ENCODE results near the gene DNASE1L2. TPM values are rescaled to one million over a fixed set of nuclear protein-coding genes. Genes with fewer than 3 reads are reported as not detected.

The DNASE1L2 gene
- total and polyA plus RNA-seq, 10 of the 15 experiments (the other 5 are each of a cell fraction or from before 2014, with no cell fraction given), result 0.06 to 1.5 (median 0.29) TPM

- WGBS (ENCODE audit: insufficient coverage, insufficient replicate concordance, low lambda C conversion rate, missing lambda C conversion rate), result under 1% methylated on average over 89 of the region's 93 CpGs
- no TSS peak for BruUV-seq (replicated peaks)
- intact Hi-C loops (cut with micrococcal nuclease; ENCODE audit: unreplicated experiment) (loop anchor here (5.0 kb wide), 1 partner anchor 47 kb away; the partner anchor contains the start of gene ECI1), in situ Hi-C loops (cut with MboI) (no loop called here)
- DNase-seq (ENCODE audit: low read depth, low spot score) (peak; percentile 45), FAIRE-seq (peak; percentile 80), ATAC-seq (peak; percentile 85)
- Histone ChIP-seq H3K9ac (ENCODE audit: control insufficient read depth, insufficient read depth, low read length) (peak within 1 kb of the TSS; percentile 78), H3K27ac (ENCODE audit: control insufficient read depth, insufficient read depth) (peak within 1 kb of the TSS; percentile 96), H3K79me2 (ENCODE audit: control insufficient read depth, insufficient read depth, low read length) (peaks cover 20% of the 10 kb centered on the region), H3K4me1 (ENCODE audit: control insufficient read depth, insufficient read depth, low read length) (peaks cover 6% of the 10 kb centered on the region; the same call in 1 of the 2 replicates), H2AFZ (ENCODE audit: control insufficient read depth, low read depth, low read length) (peak within 1 kb of the TSS; percentile 87), H3K27me3 (replicated peaks in 1 of 2; ENCODE audit: control insufficient read depth in 2 of 2, insufficient read depth in 2 of 2, low read length in 1 of 2) (no peaks in the 10 kb centered on the region), H3K9me3 (replicated peaks; ENCODE audit: control insufficient read depth, insufficient read depth, low read length) (no peaks in the 10 kb centered on the region), H4K20me1 (ENCODE audit: control insufficient read depth, insufficient read depth) (no peaks in the 10 kb centered on the region), H3K36me3 (ENCODE audit: control insufficient read depth in 2 of 2, insufficient read depth in 2 of 2, low read length in 1 of 2) (peaks cover 8 to 16% of the 10 kb centered on the region in 2 experiments; a peak in 3 of 4 replicates), H3K4me3 (peak within 1 kb of the TSS; percentile 93), H3K4me2 (ENCODE audit: control insufficient read depth, insufficient read depth) (peak within 1 kb of the TSS; percentile 89)
- ChIA-PET RAD21 (ENCODE audit: unreplicated experiment) (interaction anchor here (1.0 to 1.5 kb wide), 2 partner anchors 9 to 46 kb away, joined by 3 read pairs; partner anchors contain the start of genes ECI1 and PGP), CTCF (interaction anchor here (0.7 to 1.3 kb wide), 2 partner anchors 9 to 201 kb away, joined by 3 to 6 read pairs; partner anchors contain the start of gene PGP), POLR2A (interaction anchor here (0.6 to 1.5 kb wide), 4 partner anchors 9 to 47 kb away, joined by 3 to 5 read pairs (median 4); partner anchors contain the start of genes ECI1 and PGP), SMC1A (ENCODE audit: uncharacterized antibody, unreplicated experiment) (no interaction called here)
- peak; percentile 96 for TF ChIP-seq NRF1 (conservative IDR thresholded peaks at IDR 0.05; ENCODE audit: low read depth, low read length)
- TF ChIP-seq SKIL (IDR thresholded peaks at IDR 0.05; ENCODE audit: low read depth, poor library complexity, severe bottlenecking), result no peak
- no peak; the same call in 1 of the 2 replicates for TF ChIP-seq ELK1 (IDR thresholded peaks at IDR 0.05; ENCODE audit: low read depth, low read length)
- TF ChIP-seq RAD21 (IDR thresholded peaks at IDR 0.05; ENCODE audit: insufficient read depth, low read depth, low read length), result no peak
- TF ChIP-seq SP1 (IDR thresholded peaks at IDR 0.05; ENCODE audit: low read depth, low read length), result peak; percentile 29
- peak; percentile 15; the same call in 1 of the 2 replicates for TF ChIP-seq MTA2 (IDR thresholded peaks at IDR 0.05; ENCODE audit: low read depth)
- peak; percentile 96 for TF ChIP-seq BACH1 (IDR thresholded peaks at IDR 0.05; ENCODE audit: borderline replicate concordance)
- no peak for TF ChIP-seq KAT2A (conservative IDR thresholded peaks at IDR 0.05; ENCODE audit: control insufficient read depth, low read depth, low read length)
- TF ChIP-seq CEBPB (IDR thresholded peaks at IDR 0.05; ENCODE audit: borderline replicate concordance in 1 of 2, low read depth in 2 of 2, low read length in 2 of 2), result no peak
- no peak for TF ChIP-seq E4F1 (IDR thresholded peaks at IDR 0.05; ENCODE audit: borderline replicate concordance, partially characterized antibody)
- peak; percentile 84 for TF ChIP-seq SMAD5 (IDR thresholded peaks at IDR 0.05; ENCODE audit: low read depth)
- TF ChIP-seq TAF1 (IDR thresholded peaks at IDR 0.05; ENCODE audit: borderline replicate concordance, low read depth, low read length), result peak; percentile 86
- TF ChIP-seq BHLHE40 (IDR thresholded peaks at IDR 0.05; ENCODE audit: borderline replicate concordance in 1 of 2, low read depth in 2 of 2, low read length in 1 of 2), result peak; percentile 88 to 96
- 0 out of 2 replicates have a peak, but pooled peaks have one; percentile 43 for TF ChIP-seq IRF3 (IDR thresholded peaks at IDR 0.05)
- TF ChIP-seq POLR2A (IDR thresholded peaks at IDR 0.05; ENCODE audit: low read depth, low read length), result peak; percentile 92
These were observed 30.9 kb upstream of the DNASE1L2 start, which contains the start of gene MLST8 for GRCh38 chr16:2205104-2205966. Gene MLST8 (plus strand): TSS chr16:2205454. CDS start chr16:2206086, 632 bp downstream.

Measured in GM12878 (cell line).